Keratinocyte (primary cell): ENCODE measurements around the gene RMC1.

Experiments used
- CTCF ChIP-seq, 3 experiments: IDR thresholded peaks in 1 of 3; conservative IDR thresholded peaks in 1 of 3; optimal IDR thresholded peaks in 1 of 3; 2 replicates in 2 of 3; 3 replicates in 1 of 3; pipeline versions ENCODE3 to v1.5.1; 2011; ENCODE audit warnings: low read length in 3 of 3, mild to moderate bottlenecking in 3 of 3, moderate library complexity in 2 of 3, control low read depth in 1 of 3, inconsistent platforms in 1 of 3; ENCODE audit not compliant: insufficient read depth in 2 of 3; ENCODE audit errors: extremely low read depth in 1 of 3
- EZH2 ChIP-seq: IDR thresholded peaks from one replicate; pipeline ENCODE4 v1.6.1; 2012; ENCODE audit warnings: inconsistent platforms, mild to moderate bottlenecking, low read length, moderate library complexity

DNA sequence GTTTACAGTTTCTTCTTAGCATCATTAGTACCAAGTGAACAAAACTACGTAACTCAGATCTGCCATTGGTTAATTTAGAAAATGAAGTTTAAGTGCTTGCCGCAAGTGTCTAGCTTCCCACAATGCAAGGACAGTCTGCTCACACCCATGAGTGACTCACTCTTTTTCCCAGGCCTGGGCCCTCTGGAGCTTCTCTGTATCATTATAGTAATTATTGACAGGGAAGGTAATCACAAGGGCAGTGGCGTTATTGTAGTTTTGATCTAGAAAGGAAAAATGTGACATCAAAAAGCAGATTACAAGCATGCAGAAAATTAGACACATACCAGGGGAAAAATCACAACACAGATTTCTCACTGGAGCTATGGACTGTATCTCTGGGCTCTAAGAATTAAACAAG is 44.5 kb downstream of the RMC1 start:
- no peak for TF ChIP-seq CTCF (optimal IDR thresholded peaks at IDR 0.05 in 1 of 3, IDR thresholded peaks at IDR 0.05 in 1 of 3, conservative IDR thresholded peaks at IDR 0.05 in 1 of 3; ENCODE audit: extremely low read depth in 1 of 3, insufficient read depth in 2 of 3, low read length in 3 of 3)
- no peak for TF ChIP-seq EZH2
